ENCODE results near the gene ZNF497.

- TF ChIP-seq CTCF (IDR thresholded peaks at IDR 0.05; ENCODE audit: low read length) (no peak), EZH2phosphoT487 (IDR thresholded peaks at IDR 0.05; ENCODE audit: low read length) (no peak), EZH2 (optimal IDR thresholded peaks at IDR 0.05; ENCODE audit: low read depth, low read length) (no peak)
These were observed 6.2 kb upstream of the ZNF497 start for GRCh38 chr19:58368561-58369360.

All from MM.1S (cell line).